Measurements from ENCODE around the gene MYL9.

Gene MYL9

DNA sequence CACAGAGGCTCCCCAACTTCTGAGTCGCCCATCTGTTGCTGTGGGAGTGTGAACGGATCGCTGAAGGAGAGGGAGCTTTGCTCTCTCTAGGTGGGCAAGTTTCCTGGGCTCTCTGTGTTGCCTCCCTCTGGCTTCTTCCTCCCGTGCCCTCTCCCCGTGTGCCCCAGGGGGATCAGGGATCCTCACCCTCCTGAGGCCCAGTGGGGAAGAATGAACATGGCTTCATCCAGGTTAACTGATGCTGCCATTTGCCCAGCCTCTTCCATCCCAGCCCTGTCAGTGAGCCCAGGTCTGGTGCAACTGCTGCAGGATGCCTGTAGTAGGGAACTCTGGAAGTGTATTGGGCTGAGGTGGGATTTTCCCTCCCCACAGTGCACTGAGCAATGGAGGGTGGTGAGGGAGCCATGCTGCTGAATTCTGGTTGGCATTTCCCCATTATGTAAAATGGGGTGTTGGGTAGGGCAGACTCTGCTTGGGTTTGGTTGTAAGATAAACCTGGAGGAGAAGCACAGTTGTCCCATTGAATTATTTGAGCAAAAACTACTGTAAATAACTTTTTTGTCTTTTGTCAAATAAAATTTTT, 52.1 kb downstream of the MYL9 start:
- no peak for DNase-seq (ENCODE audit: low spot score)
- Mint-ChIP-seq H3K4me3 (peak overlapping the region; percentile 5), H3K27ac (peak overlapping the region; percentile 57), H3K4me1 (ENCODE audit: low read depth) (peaks cover 36% of the 10 kb centered on the region), H3K27me3 (ENCODE audit: low read depth) (no peaks in the 10 kb centered on the region), H3K9me3 (no peaks in the 10 kb centered on the region), H3K36me3 (ENCODE audit: low read depth) (peaks cover 33% of the 10 kb centered on the region)

- H3K27ac Mint-ChIP-seq: peak overlapping the region; percentile 78
- no peak for DNase-seq (ENCODE audit: low spot score)
- no peaks in the 10 kb centered on the region for H3K27me3 Mint-ChIP-seq (ENCODE audit: low read depth)
- H3K9me3 Mint-ChIP-seq: no peaks in the 10 kb centered on the region
- peaks cover 27% of the 10 kb centered on the region for H3K4me1 Mint-ChIP-seq (ENCODE audit: low read depth)
- no peak overlapping the region for H3K4me3 Mint-ChIP-seq
- H3K36me3 Mint-ChIP-seq (ENCODE audit: low read depth): peaks cover 14% of the 10 kb centered on the region
These were observed 58.6 kb downstream of the MYL9 start for GRCh38 chr20:36599912-36600345.
